HEK293T (cell line): ENCODE measurements around the gene TMCO1.

Experiments used
- BHLHE40 ChIP-seq: fragments of 450-650 bp; IDR thresholded peaks from 2 replicates; pipeline ENCODE4 v1.6.1; 2016; ENCODE audit warnings: mild to moderate bottlenecking, moderate library complexity, borderline replicate concordance
- CTBP1 ChIP-seq: fragments of 450-650 bp; IDR thresholded peaks from 2 replicates; pipeline ENCODE4 v1.6.1; 2016; ENCODE audit warnings: borderline replicate concordance
- ELF4 ChIP-seq: fragments of 450-650 bp; IDR thresholded peaks from 2 replicates; pipeline ENCODE4 v1.6.1; 2017; ENCODE audit warnings: antibody characterized with exemption
- FOXA1 ChIP-seq: fragments of 450-650 bp; IDR thresholded peaks from 2 replicates; pipeline ENCODE4 v1.6.1; 2016; ENCODE audit warnings: mild to moderate bottlenecking
- FOXK2 ChIP-seq: fragments of 450-650 bp; IDR thresholded peaks from 2 replicates; pipeline ENCODE4 v1.6.1; 2016; ENCODE audit warnings: mild to moderate bottlenecking
- FOXM1 ChIP-seq: fragments of 450-650 bp; IDR thresholded peaks from 2 replicates; pipeline ENCODE4 v1.6.1; 2017; ENCODE audit warnings: mild to moderate bottlenecking, borderline replicate concordance
- L3MBTL2 ChIP-seq: fragments of 450-650 bp; conservative IDR thresholded peaks from 2 replicates; pipeline ENCODE4 v1.6.1; 2016; ENCODE audit warnings: mild to moderate bottlenecking
- LEF1 ChIP-seq: fragments of 450-650 bp; IDR thresholded peaks from 2 replicates; pipeline ENCODE4 v1.6.1; 2017; ENCODE audit warnings: mild to moderate bottlenecking, borderline replicate concordance
- SP1 ChIP-seq: fragments of 450-650 bp; IDR thresholded peaks from 2 replicates; pipeline ENCODE4 v1.6.1; 2017
- SUZ12 ChIP-seq: fragments of 450-650 bp; IDR thresholded peaks from 2 replicates; pipeline ENCODE4 v1.6.1; 2016; ENCODE audit warnings: mild to moderate bottlenecking
- TARDBP ChIP-seq: fragments of 450-650 bp; IDR thresholded peaks from 2 replicates; pipeline ENCODE4 v1.6.1; 2016

- TF ChIP-seq LEF1 (no peak), FOXM1 (no peak), SUZ12 (no peak), BHLHE40 (no peak), FOXK2 (no peak), FOXA1 (no peak), SP1 (no peak), ELF4 (no peak), CTBP1 (no peak), L3MBTL2 (no peak), TARDBP (no peak)
Observed at GRCh38 chr1:165763442-165763841, 5.2 kb downstream of the TMCO1 start.
